CD4-positive, alpha-beta T cell treated with Interleukin-17A for 4 hours (primary cell): ENCODE data around the gene SNAPC4.
"Not testable (repeated sequence)": the region's sequence is repeated elsewhere in the genome, so short reads cannot be mapped to it uniquely, and the experiment has no call there.

ENCODE experiments used
- DNase-seq: peaks from one replicate; pipeline ENCODE4 v3.0.0-alpha.2; 2020; ENCODE audit warnings: mixed read lengths

Gene SNAPC4

DNA sequence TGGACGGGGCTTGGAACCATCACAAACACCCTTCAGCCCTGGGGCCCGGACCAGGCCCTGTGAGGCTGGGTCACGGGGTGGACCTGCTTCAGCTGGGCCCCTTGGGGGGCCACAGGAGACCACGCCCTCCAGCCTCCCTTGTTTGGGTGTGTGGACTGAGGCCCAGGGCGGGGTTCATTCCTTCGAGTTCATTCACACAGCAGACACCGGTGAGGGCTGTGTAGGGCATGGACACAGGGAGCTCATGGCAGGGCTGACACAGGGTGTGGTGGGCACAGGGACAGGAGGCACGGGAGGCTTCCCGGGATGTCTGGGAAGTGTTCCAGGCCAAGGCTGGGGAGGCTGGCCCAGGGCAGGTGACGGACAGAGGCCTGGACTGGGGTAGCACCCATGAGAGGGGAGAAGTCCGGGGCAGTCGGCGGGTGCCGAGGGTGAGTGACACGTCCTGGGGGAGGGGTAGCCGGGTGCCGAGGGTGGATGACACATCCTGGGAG, 45.3 kb downstream of the SNAPC4 start:
- no peak for DNase-seq

DNA sequence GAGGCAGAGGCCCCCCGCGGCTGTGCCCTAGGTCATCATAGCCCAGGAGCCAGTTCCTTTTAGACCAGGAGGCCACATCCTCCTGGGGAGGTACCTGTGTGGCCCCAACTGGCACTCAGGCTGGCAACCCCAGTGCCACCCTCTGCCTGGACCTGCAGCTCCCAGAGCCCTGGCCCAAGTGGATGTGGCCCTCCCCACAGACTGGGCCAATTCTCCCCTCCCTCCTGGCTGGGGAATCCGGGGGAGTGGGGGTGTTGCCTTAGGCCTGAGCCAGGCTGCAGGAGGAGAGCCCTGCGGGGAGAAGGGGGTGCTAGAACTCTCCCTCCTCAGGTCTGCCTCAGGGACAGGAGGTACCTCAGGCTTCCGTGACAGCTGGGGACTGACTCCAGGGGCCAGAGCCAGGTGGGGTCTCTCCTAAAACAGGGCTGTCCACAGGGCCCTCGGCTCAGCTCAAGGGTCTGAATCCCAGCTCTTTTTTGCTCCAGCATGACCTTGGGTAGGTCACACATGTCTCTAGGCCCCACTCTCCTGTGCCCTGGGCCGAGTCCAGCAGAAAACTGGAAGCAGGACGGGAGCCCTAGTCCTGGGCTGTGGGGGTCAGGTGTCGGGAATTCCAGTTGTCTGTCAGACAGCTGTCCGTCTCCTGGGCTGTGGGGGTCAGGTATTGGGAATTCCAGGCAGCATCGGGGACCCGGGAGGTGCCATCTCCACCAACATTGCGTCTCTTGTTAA, 46.0 kb downstream of the SNAPC4 start:
- DNase-seq = no peak

DNA sequence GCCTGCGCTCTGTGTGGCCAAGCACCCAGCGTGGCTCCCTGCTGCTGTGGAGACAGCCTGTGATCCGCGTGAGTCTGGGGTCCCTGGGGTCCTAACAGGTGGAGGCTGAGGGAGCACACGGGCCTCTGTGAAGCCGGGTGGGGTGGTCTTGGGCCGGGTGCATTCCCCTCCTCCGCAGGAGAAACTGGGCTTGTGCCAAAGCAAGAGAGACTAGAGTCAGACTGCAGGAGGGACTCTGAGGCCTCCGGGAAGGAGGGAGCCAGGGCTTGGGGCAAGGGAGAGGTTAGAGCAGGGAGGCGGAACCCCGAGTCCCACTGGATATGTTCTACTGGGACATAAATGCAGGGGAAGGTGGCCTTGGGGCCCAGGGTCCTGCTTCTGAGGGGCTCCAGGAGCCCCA, 46.9 kb downstream of the SNAPC4 start:
- no peak for DNase-seq

DNA sequence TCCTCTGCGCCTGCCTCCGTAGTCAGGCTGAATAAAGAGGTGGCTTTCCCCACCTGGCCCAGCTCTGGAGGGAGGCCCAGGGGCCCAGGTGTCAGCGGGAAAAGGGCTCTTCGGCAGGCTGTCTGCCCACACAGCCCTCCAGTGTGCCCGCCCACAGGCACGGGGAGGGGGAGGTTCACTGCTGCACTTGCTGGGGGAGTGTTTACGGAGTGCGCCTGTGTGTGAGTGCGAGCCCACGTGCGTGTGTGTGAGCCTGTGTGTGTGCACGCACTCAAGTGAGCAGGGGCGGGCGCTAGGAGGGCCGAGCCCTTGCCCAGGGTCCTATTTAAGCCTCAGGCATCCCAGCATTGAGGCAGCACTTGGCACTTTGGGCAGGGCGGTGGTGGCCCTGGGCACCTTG, 47.3 kb downstream of the SNAPC4 start:
- DNase-seq = no peak

DNA sequence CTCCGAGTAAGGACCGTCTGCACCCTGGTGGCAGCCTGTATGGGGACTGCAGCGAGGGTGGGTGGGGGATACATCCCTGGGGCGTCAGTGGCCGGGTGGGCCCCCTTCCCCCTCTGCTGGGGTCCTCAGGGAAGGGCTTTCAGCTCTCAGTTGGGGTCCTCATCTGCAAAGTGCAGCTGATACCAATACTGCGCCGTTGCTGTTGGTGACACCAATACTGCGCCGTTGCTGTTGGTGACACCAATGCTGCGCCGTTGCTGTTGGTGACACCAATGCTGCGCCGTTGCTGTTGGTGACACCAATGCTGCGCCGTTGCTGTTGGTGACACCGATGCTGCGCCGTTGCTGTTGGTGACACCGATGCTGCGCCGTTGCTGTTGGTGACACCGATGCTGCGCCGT, 48.1 kb downstream of the SNAPC4 start:
- not testable (repeated sequence) for DNase-seq

DNA sequence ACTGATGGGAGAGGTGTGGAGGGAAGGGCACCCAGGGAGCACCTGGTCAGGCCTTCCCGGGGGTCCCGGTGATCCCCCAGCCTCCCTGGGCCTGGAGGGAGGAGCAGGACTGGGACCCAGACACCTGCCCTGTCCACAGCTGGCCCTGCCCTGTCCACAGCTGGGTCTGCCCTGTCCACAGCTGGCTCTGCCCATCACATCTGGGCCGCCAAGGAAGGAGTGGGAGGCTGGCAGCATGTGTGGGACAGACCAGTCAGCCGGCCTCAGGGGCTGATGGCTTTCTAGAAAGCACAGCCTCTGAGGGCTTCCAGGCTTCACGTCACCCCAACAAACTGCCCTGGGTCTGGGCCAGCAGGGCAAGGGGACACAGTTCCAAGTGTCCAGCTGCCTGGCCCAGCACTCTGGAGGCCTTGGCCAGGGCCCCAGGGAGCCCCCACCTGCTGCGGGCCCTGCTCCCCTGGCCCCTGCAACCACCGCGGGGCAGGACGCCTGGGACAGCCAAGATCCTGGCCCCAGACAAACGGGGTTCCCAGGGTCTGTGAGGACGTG, 48.6 kb downstream of the SNAPC4 start:
- no peak for DNase-seq
